Fibroblast of lung (primary cell): ENCODE data around the gene APOA1.

Source experiments
- CTCF ChIP-seq, 2 donors: IDR thresholded peaks in 1 of 2; conservative IDR thresholded peaks in 1 of 2; 1 replicate in 1 of 2; 2 replicates in 1 of 2; pipeline ENCODE4 v1.5.1; 2011 to 2012; ENCODE audit warnings: low read length in 2 of 2, control low read depth in 1 of 2, inconsistent platforms in 1 of 2, low read depth in 1 of 2, mild to moderate bottlenecking in 1 of 2
- EZH2 ChIP-seq: IDR thresholded peaks from 2 replicates; pipeline ENCODE4 v1.5.1; 2012; ENCODE audit warnings: low read length, control low read depth, mild to moderate bottlenecking; ENCODE audit errors: missing control alignments

GRCh38 chr11:116843661-116844060 lies 6.2 kb upstream of the APOA1 start:
- TF ChIP-seq CTCF (conservative IDR thresholded peaks at IDR 0.05 in 1 of 2, IDR thresholded peaks at IDR 0.05 in 1 of 2; ENCODE audit: low read depth in 1 of 2, low read length in 2 of 2) (no peak), EZH2 (no peak)
